Neural crest cell (in vitro differentiated cells): Measurements from ENCODE around the gene GBP2. TPM values are rescaled to one million over a fixed set of nuclear protein-coding genes. Genes with fewer than 3 reads are reported as not detected.

Source experiments
- DNase-seq: peaks from one replicate; pipeline ENCODE4 v3.0.0; 2021; ENCODE audit warnings: low read depth, mixed read lengths, low spot score
- H3K27ac Mint-ChIP-seq: one replicate; pipeline ENCODE4 v1.8.0; 2021; ENCODE audit warnings: mild to moderate bottlenecking, mixed read lengths; ENCODE audit not compliant: unreplicated experiment
- H3K27me3 Mint-ChIP-seq: 2 replicates; pipeline ENCODE4 v1.8.0; 2021; ENCODE audit warnings: low read depth, mild to moderate bottlenecking, mixed read lengths
- H3K36me3 Mint-ChIP-seq: 2 replicates; pipeline ENCODE4 v1.8.0; 2021; ENCODE audit warnings: low read depth, mild to moderate bottlenecking, mixed read lengths
- H3K4me1 Mint-ChIP-seq: 2 replicates; pipeline ENCODE4 v1.8.0; 2021; ENCODE audit warnings: mixed read lengths
- H3K4me3 Mint-ChIP-seq: one replicate; pipeline ENCODE4 v1.8.0; 2021; ENCODE audit warnings: mild to moderate bottlenecking, mixed read lengths
- H3K9me3 Mint-ChIP-seq: 2 replicates; pipeline ENCODE4 v1.8.0; 2021; ENCODE audit warnings: mixed read lengths
- total RNA-seq: library from RNA; stranded (reverse); gene quantifications from 2 replicates; pipeline ENCODE4 v1.2.1, GENCODE V29; 2021
- TF ChIP-seq, protein P1 (sequence below): fragments of 200-600 bp; sonication (generic); conservative IDR thresholded peaks from 2 replicates; pipeline ENCODE4 v1.5.0; 2021; ENCODE audit warnings: antibody characterized with exemption, mild to moderate bottlenecking

The GBP2 gene
- total RNA-seq, 1 donor from 2014 or later = not detected

DNA sequence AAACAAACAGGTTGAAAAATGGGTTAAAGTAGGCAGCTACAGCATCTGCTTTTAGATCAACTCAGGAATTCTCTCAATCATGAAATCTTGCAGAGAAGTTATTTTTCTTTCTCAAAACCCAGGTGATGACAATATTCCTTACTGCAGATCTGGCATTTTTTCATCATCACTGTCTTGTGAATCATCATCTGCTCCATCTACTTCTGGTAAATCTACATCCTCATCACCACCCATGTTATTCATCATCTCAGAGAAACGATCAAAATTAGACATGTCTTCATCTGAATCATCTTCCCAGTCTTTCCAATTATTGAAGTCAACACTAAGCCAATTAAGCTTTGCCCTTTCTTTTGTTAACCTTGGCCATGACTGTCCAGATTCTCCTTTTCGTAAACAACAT is 21.8 kb downstream of the GBP2 start:
- Mint-ChIP-seq H3K9me3 (peaks cover 2% of the 10 kb centered on the region), H3K4me1 (no peaks in the 10 kb centered on the region), H3K27ac (no peak overlapping the region), H3K27me3 (no peaks in the 10 kb centered on the region), H3K36me3 (no peaks in the 10 kb centered on the region), H3K4me3 (no peak overlapping the region)
- TF ChIP-seq, protein P1, sequence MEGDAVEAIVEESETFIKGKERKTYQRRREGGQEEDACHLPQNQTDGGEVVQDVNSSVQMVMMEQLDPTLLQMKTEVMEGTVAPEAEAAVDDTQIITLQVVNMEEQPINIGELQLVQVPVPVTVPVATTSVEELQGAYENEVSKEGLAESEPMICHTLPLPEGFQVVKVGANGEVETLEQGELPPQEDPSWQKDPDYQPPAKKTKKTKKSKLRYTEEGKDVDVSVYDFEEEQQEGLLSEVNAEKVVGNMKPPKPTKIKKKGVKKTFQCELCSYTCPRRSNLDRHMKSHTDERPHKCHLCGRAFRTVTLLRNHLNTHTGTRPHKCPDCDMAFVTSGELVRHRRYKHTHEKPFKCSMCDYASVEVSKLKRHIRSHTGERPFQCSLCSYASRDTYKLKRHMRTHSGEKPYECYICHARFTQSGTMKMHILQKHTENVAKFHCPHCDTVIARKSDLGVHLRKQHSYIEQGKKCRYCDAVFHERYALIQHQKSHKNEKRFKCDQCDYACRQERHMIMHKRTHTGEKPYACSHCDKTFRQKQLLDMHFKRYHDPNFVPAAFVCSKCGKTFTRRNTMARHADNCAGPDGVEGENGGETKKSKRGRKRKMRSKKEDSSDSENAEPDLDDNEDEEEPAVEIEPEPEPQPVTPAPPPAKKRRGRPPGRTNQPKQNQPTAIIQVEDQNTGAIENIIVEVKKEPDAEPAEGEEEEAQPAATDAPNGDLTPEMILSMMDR = no peak
- DNase-seq = no peak

- H3K4me1 Mint-ChIP-seq = no peaks in the 10 kb centered on the region
- H3K9me3 Mint-ChIP-seq = peaks cover 6% of the 10 kb centered on the region
- no peak overlapping the region for H3K4me3 Mint-ChIP-seq
- TF ChIP-seq, protein P1 = no peak
- H3K36me3 Mint-ChIP-seq = peaks cover 2% of the 10 kb centered on the region
- no peaks in the 10 kb centered on the region for H3K27me3 Mint-ChIP-seq
- no peak overlapping the region for H3K27ac Mint-ChIP-seq
- DNase-seq = no peak
Observed at GRCh38 chr1:89102021-89102420, 23.9 kb downstream of the GBP2 start.

- no peak for DNase-seq
- Mint-ChIP-seq H3K36me3 (peaks cover 2% of the 10 kb centered on the region), H3K4me1 (no peaks in the 10 kb centered on the region), H3K4me3 (no peak overlapping the region), H3K27me3 (no peaks in the 10 kb centered on the region), H3K9me3 (peaks cover 15% of the 10 kb centered on the region), H3K27ac (no peak overlapping the region)
- TF ChIP-seq, protein P1 = no peak
Observed at GRCh38 chr1:89100412-89100811, 25.5 kb downstream of the GBP2 start.

DNA sequence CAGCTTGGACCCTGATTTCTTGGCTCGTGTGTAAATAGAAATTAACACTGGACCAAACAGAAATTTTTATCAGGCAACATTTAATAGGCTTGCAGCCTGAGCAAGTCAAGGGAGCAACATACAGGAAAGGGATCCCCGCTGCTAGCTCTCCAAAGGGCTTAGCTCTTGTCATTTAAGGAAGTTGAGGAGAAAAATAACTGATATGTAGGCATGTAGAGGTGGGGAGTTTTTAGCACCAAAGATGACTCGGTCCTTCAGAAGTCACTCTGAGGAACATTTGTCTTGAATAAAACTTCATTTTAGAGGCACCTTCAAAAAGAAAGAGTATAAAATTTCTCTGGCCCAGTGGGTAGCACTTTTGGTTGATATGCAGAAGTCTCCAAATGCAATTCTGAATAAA is 27.1 kb downstream of the GBP2 start:
- peaks cover 15% of the 10 kb centered on the region for H3K9me3 Mint-ChIP-seq
- H3K36me3 Mint-ChIP-seq = peaks cover 2% of the 10 kb centered on the region
- TF ChIP-seq, protein P1 = no peak
- H3K27ac Mint-ChIP-seq = no peak overlapping the region
- no peaks in the 10 kb centered on the region for H3K4me1 Mint-ChIP-seq
- no peaks in the 10 kb centered on the region for H3K27me3 Mint-ChIP-seq
- H3K4me3 Mint-ChIP-seq = no peak overlapping the region
- DNase-seq = no peak

DNA sequence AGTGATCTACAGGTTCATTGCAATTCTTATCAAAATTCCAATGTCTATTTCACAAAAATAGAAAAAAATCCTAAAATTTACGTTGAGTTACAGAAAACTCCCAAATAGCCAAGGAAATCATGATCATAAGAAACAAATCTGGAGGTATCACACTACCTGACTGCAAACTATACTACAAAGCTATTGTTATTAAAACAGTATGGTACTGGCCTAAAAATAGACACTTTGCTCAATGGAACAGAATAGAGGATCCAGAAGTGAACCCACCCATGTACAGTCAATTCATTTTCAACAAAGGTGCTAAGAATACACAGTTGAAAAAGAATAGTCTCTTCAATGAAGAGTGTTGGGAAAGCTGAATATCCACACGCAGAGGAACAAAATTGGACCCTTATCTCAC is 30.2 kb downstream of the GBP2 start:
- Mint-ChIP-seq H3K4me3 (no peak overlapping the region), H3K27me3 (no peaks in the 10 kb centered on the region), H3K27ac (no peak overlapping the region), H3K9me3 (peaks cover 15% of the 10 kb centered on the region), H3K36me3 (peaks cover 2% of the 10 kb centered on the region), H3K4me1 (no peaks in the 10 kb centered on the region)
- DNase-seq = no peak
- TF ChIP-seq, protein P1 = no peak

- Mint-ChIP-seq H3K9me3 (no peaks in the 10 kb centered on the region), H3K4me3 (no peak overlapping the region), H3K27ac (no peak overlapping the region), H3K27me3 (no peaks in the 10 kb centered on the region), H3K4me1 (no peaks in the 10 kb centered on the region), H3K36me3 (no peaks in the 10 kb centered on the region)
- no peak for DNase-seq
- TF ChIP-seq, protein P1 = no peak
Observed at GRCh38 chr1:89089962-89090361, 36.0 kb downstream of the GBP2 start.
